Activated T-helper 17 cell treated with anti-CD3 and anti-CD28 coated beads, Interleukin-2, amount 50 U/mL, for 72 hours (primary cell): Measurements from ENCODE around the gene ATP1B2. TPM values are rescaled to one million over a fixed set of nuclear protein-coding genes. Genes with fewer than 3 reads are reported as not detected.

Experiments used
- ATAC-seq: fragments of 150-1000 bp; cut with Tn5 transposase; replicated peaks from 2 replicates; pipeline ENCODE4 v1.10.0; 2021; ENCODE audit warnings: mild to moderate bottlenecking, moderate library complexity
- H3K27ac Mint-ChIP-seq: one replicate; pipeline ENCODE4 v1.8.0; 2022; ENCODE audit warnings: mixed read lengths
- H3K27me3 Mint-ChIP-seq: one replicate; pipeline ENCODE4 v1.8.0; 2022; ENCODE audit warnings: mixed read lengths
- H3K36me3 Mint-ChIP-seq: one replicate; pipeline ENCODE4 v1.8.0; 2022; ENCODE audit warnings: low read depth, mild to moderate bottlenecking, mixed read lengths
- H3K4me1 Mint-ChIP-seq: one replicate; pipeline ENCODE4 v1.8.0; 2022; ENCODE audit warnings: mixed read lengths
- H3K4me3 Mint-ChIP-seq: one replicate; pipeline ENCODE4 v1.8.0; 2022; ENCODE audit warnings: mild to moderate bottlenecking, mixed read lengths
- H3K9me3 Mint-ChIP-seq: one replicate; pipeline ENCODE4 v1.8.0; 2022; ENCODE audit warnings: mixed read lengths
- total RNA-seq, 2 donors: library from RNA; stranded (reverse); gene quantifications; one replicate each; pipeline ENCODE4 v1.2.3, GENCODE V29; 2022

The ATP1B2 gene
- total RNA-seq, 2 donors from 2014 or later, result 0.06 to 0.42 TPM

- ATAC-seq, result peak; percentile 73
These were observed 35.0 kb downstream of the ATP1B2 start for GRCh38 chr17:7685533-7686221.

DNA sequence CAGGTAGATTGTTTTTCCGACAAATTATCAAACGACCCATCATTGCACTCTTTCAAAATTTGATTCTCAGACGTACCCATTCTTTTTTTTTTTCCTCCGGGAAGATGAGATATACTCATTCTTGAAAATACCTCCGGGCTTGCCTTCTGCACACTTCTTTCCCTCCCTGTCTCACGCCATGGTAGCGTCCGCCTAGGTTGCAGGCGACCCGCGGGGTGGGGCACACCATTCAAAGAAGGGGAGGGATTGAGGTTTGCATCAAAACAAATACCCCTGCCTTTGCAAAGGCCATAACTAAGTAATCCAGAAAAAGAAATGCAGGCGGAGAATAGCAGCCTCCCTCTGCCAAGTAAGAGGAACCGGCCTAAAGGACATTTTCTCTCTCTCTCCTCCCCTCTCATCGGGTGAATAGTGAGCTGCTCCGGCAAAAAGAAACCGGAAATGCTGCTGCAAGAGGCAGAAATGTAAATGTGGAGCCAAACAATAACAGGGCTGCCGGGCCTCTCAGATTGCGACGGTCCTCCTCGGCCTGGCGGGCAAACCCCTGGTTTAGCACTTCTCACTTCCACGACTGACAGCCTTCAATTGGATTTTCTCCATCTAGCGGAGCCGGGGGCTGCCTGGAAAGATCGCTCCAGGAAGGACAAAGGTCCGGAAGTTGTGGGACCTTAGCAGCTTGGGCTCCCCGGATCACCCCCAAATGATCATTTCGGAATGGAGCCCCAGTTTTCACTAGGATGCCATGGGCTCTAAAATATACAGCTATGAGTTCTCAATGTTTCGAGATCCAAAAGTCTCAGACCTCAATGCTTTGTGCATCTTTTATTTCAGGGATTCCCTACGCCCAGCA is 35.7 kb downstream of the ATP1B2 start:
- H3K9me3 Mint-ChIP-seq, result no peaks in the 10 kb centered on the region
- H3K4me1 Mint-ChIP-seq, result peaks cover 13% of the 10 kb centered on the region
- peak overlapping the region; percentile 100 for H3K27ac Mint-ChIP-seq
- H3K27me3 Mint-ChIP-seq, result no peaks in the 10 kb centered on the region
- H3K36me3 Mint-ChIP-seq, result peaks cover 75% of the 10 kb centered on the region
- peak overlapping the region; percentile 89 for H3K4me3 Mint-ChIP-seq
- peak; percentile 44 for ATAC-seq

More at GRCh38 chr17:7685533-7686221, 35.0 kb downstream of the ATP1B2 start:
- H3K27me3 Mint-ChIP-seq, result no peaks in the 10 kb centered on the region
- H3K9me3 Mint-ChIP-seq, result no peaks in the 10 kb centered on the region
- peak overlapping the region; percentile 89 for H3K4me3 Mint-ChIP-seq
- peak overlapping the region; percentile 100 for H3K27ac Mint-ChIP-seq
- H3K4me1 Mint-ChIP-seq, result peaks cover 13% of the 10 kb centered on the region
- H3K36me3 Mint-ChIP-seq, result peaks cover 67% of the 10 kb centered on the region

DNA sequence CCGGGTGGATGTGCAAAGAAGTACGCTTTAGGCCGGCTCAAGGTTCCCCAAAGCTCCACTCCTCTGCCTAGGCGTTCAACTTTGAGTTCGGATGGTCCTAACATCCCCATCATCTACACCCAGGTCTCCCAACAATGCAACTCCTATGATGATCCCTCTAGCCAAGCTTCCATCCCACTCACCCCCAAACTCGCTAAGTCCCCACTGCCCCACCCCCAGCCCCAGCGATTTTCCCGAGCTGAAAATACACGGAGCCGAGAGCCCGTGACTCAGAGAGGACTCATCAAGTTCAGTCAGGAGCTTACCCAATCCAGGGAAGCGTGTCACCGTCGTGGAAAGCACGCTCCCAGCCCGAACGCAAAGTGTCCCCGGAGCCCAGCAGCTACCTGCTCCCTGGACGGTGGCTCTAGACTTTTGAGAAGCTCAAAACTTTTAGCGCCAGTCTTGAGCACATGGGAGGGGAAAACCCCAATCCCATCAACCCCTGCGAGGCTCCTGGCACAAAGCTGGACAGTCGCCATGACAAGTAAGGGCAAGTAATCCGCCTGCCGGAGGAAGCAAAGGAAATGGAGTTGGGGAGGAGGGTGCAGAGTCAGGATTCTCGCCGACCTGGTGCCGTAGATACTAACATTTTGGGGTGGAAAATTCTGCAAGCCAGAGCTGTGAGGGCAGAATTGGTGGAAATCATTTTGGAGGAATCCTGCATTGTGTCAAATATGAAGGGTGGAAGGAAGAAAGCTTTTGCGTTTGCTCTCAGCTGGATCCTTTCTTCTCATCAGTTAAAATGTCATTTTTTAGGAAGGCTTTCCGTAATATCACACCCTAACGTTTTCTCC is 36.6 kb downstream of the ATP1B2 start, which contains the start of gene TP53:
Gene TP53 (minus strand): TSS at position 419 of the 836 bp plus-strand sequence. CDS start 10,896 bp downstream, outside the sequence.
- Mint-ChIP-seq H3K27ac (peak within 1 kb of the TSS; percentile 100), H3K36me3 (peaks cover 78% of the 10 kb centered on the region), H3K4me1 (peaks cover 13% of the 10 kb centered on the region), H3K4me3 (peak within 1 kb of the TSS; percentile 89), H3K27me3 (no peaks in the 10 kb centered on the region), H3K9me3 (no peaks in the 10 kb centered on the region)
- peak; percentile 57 for ATAC-seq

GRCh38 chr17:7687908-7688807 is 37.4 kb downstream of the ATP1B2 start, which contains the start of gene WRAP53:
Gene WRAP53, plus strand, starts transcription at chr17:7688477. Its CDS starts 172 bp downstream, at chr17:7688649.
- peak; percentile 82 for ATAC-seq
- peak within 1 kb of the TSS; percentile 89 for H3K4me3 Mint-ChIP-seq
- no peaks in the 10 kb centered on the region for H3K9me3 Mint-ChIP-seq
- H3K36me3 Mint-ChIP-seq, result peaks cover 78% of the 10 kb centered on the region
- H3K4me1 Mint-ChIP-seq, result peaks cover 13% of the 10 kb centered on the region
- peak within 1 kb of the TSS; percentile 100 for H3K27ac Mint-ChIP-seq
- H3K27me3 Mint-ChIP-seq, result no peaks in the 10 kb centered on the region

DNA sequence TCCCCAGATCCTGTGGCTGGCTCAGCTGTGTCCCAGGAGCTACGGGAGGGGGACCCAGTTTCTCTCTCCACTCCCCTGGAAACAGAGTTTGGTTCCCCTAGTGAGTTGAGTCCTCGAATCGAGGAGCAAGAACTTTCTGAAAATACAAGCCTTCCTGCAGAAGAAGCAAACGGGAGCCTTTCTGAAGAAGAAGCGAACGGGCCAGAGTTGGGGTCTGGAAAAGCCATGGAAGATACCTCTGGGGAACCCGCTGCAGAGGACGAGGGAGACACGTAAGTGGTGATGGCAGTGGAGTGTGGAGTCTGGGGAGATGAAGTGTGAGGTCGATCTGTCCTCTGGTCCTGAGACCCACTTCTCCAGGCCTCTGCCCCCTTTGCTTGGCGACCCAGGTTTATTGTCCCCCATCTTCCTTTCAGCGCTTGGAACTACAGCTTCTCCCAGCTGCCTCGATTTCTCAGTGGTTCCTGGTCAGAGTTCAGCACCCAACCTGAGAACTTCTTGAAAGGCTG is 38.1 kb downstream of the ATP1B2 start:
- H3K4me3 Mint-ChIP-seq, result peak overlapping the region; percentile 89
- peaks cover 13% of the 10 kb centered on the region for H3K4me1 Mint-ChIP-seq
- no peaks in the 10 kb centered on the region for H3K27me3 Mint-ChIP-seq
- no peak for ATAC-seq
- H3K36me3 Mint-ChIP-seq, result peaks cover 80% of the 10 kb centered on the region
- H3K9me3 Mint-ChIP-seq, result no peaks in the 10 kb centered on the region
- peak overlapping the region; percentile 100 for H3K27ac Mint-ChIP-seq

GRCh38 chr17:7695586-7695985 is 44.9 kb downstream of the ATP1B2 start:
- Mint-ChIP-seq H3K9me3 (no peaks in the 10 kb centered on the region), H3K4me3 (no peak overlapping the region), H3K27ac (no peak overlapping the region), H3K27me3 (no peaks in the 10 kb centered on the region), H3K4me1 (no peaks in the 10 kb centered on the region), H3K36me3 (peaks cover 78% of the 10 kb centered on the region)
- no peak for ATAC-seq

- H3K4me3 Mint-ChIP-seq, result no peak overlapping the region
- no peak overlapping the region for H3K27ac Mint-ChIP-seq
- peaks cover 79% of the 10 kb centered on the region for H3K36me3 Mint-ChIP-seq
- H3K9me3 Mint-ChIP-seq, result no peaks in the 10 kb centered on the region
- H3K4me1 Mint-ChIP-seq, result no peaks in the 10 kb centered on the region
- ATAC-seq, result no peak
- H3K27me3 Mint-ChIP-seq, result peaks cover 2% of the 10 kb centered on the region
These were observed 47.3 kb downstream of the ATP1B2 start for GRCh38 chr17:7697828-7698588.

DNA sequence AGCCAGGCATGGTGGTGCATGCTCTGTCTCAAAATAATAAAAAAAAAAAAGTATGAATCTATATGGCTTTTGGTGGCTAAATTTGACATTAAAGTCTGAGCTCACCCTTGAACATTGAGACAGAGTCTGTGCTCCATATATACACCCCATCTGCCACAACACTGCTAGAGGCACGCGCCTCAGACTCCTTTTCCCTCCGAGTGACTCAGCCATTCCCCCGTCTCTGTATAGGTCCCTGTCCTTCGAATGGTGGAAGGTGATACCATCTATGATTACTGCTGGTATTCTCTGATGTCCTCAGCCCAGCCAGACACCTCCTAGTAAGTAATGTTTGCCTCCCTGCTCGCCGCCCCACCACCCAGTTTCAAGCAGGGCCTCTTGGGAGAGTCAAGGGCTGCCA is 49.8 kb downstream of the ATP1B2 start:
- Mint-ChIP-seq H3K4me3 (no peak overlapping the region), H3K36me3 (peaks cover 74% of the 10 kb centered on the region), H3K4me1 (peaks cover 11% of the 10 kb centered on the region), H3K27me3 (peaks cover 19% of the 10 kb centered on the region), H3K9me3 (no peaks in the 10 kb centered on the region), H3K27ac (no peak overlapping the region)
- ATAC-seq, result no peak

DNA sequence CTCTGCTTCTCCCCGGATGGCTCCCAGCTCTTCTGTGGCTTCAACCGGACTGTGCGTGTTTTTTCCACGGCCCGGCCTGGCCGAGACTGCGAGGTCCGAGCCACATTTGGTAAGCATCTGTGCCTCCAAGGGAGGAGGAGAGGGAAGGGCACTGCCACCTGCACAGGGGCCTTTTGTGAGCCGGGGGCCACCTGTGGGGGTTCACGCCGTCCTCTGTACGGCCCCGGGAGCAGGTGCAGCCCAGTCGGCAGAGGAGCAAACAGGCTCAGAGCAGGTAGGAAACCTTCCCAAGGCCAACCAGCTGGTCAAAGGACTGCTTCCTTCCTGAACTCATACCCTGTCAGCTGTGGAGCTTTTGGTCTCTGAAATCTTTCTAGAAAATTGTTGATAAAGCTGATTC is 51.0 kb downstream of the ATP1B2 start:
- peaks cover 31% of the 10 kb centered on the region for H3K27me3 Mint-ChIP-seq
- no peak overlapping the region for H3K4me3 Mint-ChIP-seq
- H3K4me1 Mint-ChIP-seq, result peaks cover 11% of the 10 kb centered on the region
- H3K27ac Mint-ChIP-seq, result no peak overlapping the region
- peaks cover 62% of the 10 kb centered on the region for H3K36me3 Mint-ChIP-seq
- H3K9me3 Mint-ChIP-seq, result no peaks in the 10 kb centered on the region
- no peak for ATAC-seq

GRCh38 chr17:7702776-7703175 is 52.0 kb downstream of the ATP1B2 start:
- peaks cover 54% of the 10 kb centered on the region for H3K36me3 Mint-ChIP-seq
- peaks cover 35% of the 10 kb centered on the region for H3K27me3 Mint-ChIP-seq
- H3K27ac Mint-ChIP-seq, result no peak overlapping the region
- no peak overlapping the region for H3K4me3 Mint-ChIP-seq
- H3K9me3 Mint-ChIP-seq, result no peaks in the 10 kb centered on the region
- ATAC-seq, result no peak
- peaks cover 11% of the 10 kb centered on the region for H3K4me1 Mint-ChIP-seq

GRCh38 chr17:7703584-7704479 is 53.1 kb downstream of the ATP1B2 start:
- ATAC-seq, result peak; percentile 29

More at GRCh38 chr17:7703584-7704479, 53.1 kb downstream of the ATP1B2 start:
- H3K27me3 Mint-ChIP-seq, result peaks cover 39% of the 10 kb centered on the region
- H3K9me3 Mint-ChIP-seq, result no peaks in the 10 kb centered on the region
- peak overlapping the region; percentile 63 for H3K4me3 Mint-ChIP-seq
- H3K4me1 Mint-ChIP-seq, result peaks cover 11% of the 10 kb centered on the region
- H3K36me3 Mint-ChIP-seq, result peaks cover 48% of the 10 kb centered on the region
- no peak overlapping the region for H3K27ac Mint-ChIP-seq
